ENCODE data around the gene PSENEN. TPM values are rescaled to one million over a fixed set of nuclear protein-coding genes. Genes with fewer than 3 reads are reported as not detected.

The PSENEN gene
- total RNA-seq, 6 experiments from 2014 or later = 24.2 to 42.9 (median 35.8) TPM

GRCh38 chr19:35739275-35740107, 6.0 kb upstream of the PSENEN start:
- peaks cover 0 to 24% (median 4%) of the 10 kb centered on the region in 4 donors for H3K4me1 ChIP-seq
- no peaks in the 10 kb centered on the region for H3K9me3 ChIP-seq
- peak overlapping the region; percentile 58 to 84 (median 67) for H3K27ac ChIP-seq
- peaks cover 0 to 27% (median 0%) of the 10 kb centered on the region in 4 donors for H3K36me3 ChIP-seq
- intact Hi-C loops (cut with DNase I) = no loop called here
- H3K27me3 ChIP-seq = no peaks in the 10 kb centered on the region
- TF ChIP-seq CTCF (IDR thresholded peaks at IDR 0.05) (no peak), POLR2A (IDR thresholded peaks at IDR 0.05) (no peak)
- 67% methylated on average over 13 of the region's 29 CpGs for WGBS (ENCODE audit: insufficient coverage, low coverage, low lambda C conversion rate, missing lambda C conversion rate)
- ATAC-seq (no peak), DNase-seq (no peak)
- H3K4me3 ChIP-seq = peak overlapping the region; percentile 60 to 73 (median 66)

GRCh38 chr19:35740108-35740422, 5.4 kb upstream of the PSENEN start:
- Histone ChIP-seq H3K27ac (peak overlapping the region; percentile 58 to 84 (median 67)), H3K36me3 (peaks cover 0 to 24% (median 0%) of the 10 kb centered on the region in 4 donors), H3K4me1 (peaks cover 0 to 25% (median 4%) of the 10 kb centered on the region in 4 donors), H3K9me3 (no peaks in the 10 kb centered on the region), H3K27me3 (no peaks in the 10 kb centered on the region), H3K4me3 (peak overlapping the region; percentile 60 to 73 (median 66))
- no peak for DNase-seq
- ATAC-seq = no peak
- TF ChIP-seq CTCF (IDR thresholded peaks at IDR 0.05) (no peak), POLR2A (IDR thresholded peaks at IDR 0.05) (no peak)
- intact Hi-C loops (cut with DNase I) = no loop called here
- WGBS (ENCODE audit: insufficient coverage, low coverage, low lambda C conversion rate, missing lambda C conversion rate) = 0% methylated on average over 5 of the region's 16 CpGs

GRCh38 chr19:35740423-35741202, 4.8 kb upstream of the PSENEN start:
- H3K27ac ChIP-seq = peak overlapping the region; percentile 67 to 84 (median 72)
- intact Hi-C loops (cut with DNase I) = no loop called here
- H3K36me3 ChIP-seq = peaks cover 0 to 24% (median 0%) of the 10 kb centered on the region in 4 donors
- DNase-seq (peak; percentile 99), ATAC-seq (peak; percentile 76 to 88 (median 82))
- no peaks in the 10 kb centered on the region for H3K27me3 ChIP-seq
- 0% methylated on average over 19 of the region's 63 CpGs for WGBS (ENCODE audit: insufficient coverage, low coverage, low lambda C conversion rate, missing lambda C conversion rate)
- H3K4me3 ChIP-seq = peak overlapping the region; percentile 60 to 73 (median 66)
- peak; percentile 63 for TF ChIP-seq POLR2A (IDR thresholded peaks at IDR 0.05)
- TF ChIP-seq CTCF (IDR thresholded peaks at IDR 0.05) = peak in 2 of 4 donors; percentile 16 to 23
- H3K9me3 ChIP-seq = no peaks in the 10 kb centered on the region
- peaks cover 0 to 25% (median 4%) of the 10 kb centered on the region in 4 donors for H3K4me1 ChIP-seq

GRCh38 chr19:35741203-35741515, 4.3 kb upstream of the PSENEN start:
- intact Hi-C loops (cut with DNase I) = no loop called here
- no peaks in the 10 kb centered on the region for H3K27me3 ChIP-seq
- DNase-seq (no peak), ATAC-seq (no peak)
- peaks cover 0 to 27% (median 6%) of the 10 kb centered on the region in 4 donors for H3K4me1 ChIP-seq
- H3K27ac ChIP-seq = peak overlapping the region; percentile 59 to 84 (median 72)
- peak overlapping the region; percentile 60 to 73 (median 66) for H3K4me3 ChIP-seq
- no peak for TF ChIP-seq POLR2A (IDR thresholded peaks at IDR 0.05)
- TF ChIP-seq CTCF (IDR thresholded peaks at IDR 0.05) = no peak
- WGBS (ENCODE audit: insufficient coverage, low coverage, low lambda C conversion rate, missing lambda C conversion rate) = 3% methylated on average over 11 of the region's 12 CpGs
- H3K9me3 ChIP-seq = no peaks in the 10 kb centered on the region
- peaks cover 0 to 24% (median 0%) of the 10 kb centered on the region in 4 donors for H3K36me3 ChIP-seq

Measured in right lobe of liver (tissue), 6 donors.